ENCODE data around the gene RHBDD3. TPM values are rescaled to one million over a fixed set of nuclear protein-coding genes. Genes with fewer than 3 reads are reported as not detected.

Gene RHBDD3
- total and polyA plus RNA-seq, 2 of the 4 experiments (the other 2 are of a cell fraction): 5.7 to 21.5 TPM

GRCh38 chr22:29291215-29291614, 23.4 kb upstream of the RHBDD3 start:
- H3K4me3 ChIP-seq (ENCODE audit: insufficient read depth, low read depth, low read length): no peak overlapping the region
- no peak overlapping the region for H3K9ac ChIP-seq (ENCODE audit: low read depth, low read length)
- H3K79me1 ChIP-seq (ENCODE audit: low read depth in 1 of 2, low read length in 2 of 2): peaks cover 44 to 51% of the 10 kb centered on the region in 2 experiments
- ATAC-seq (ENCODE audit: low read depth) (no peak), DNase-seq (no peak)
- H4K20me1 ChIP-seq (ENCODE audit: insufficient read depth, low read length): peaks cover 56% of the 10 kb centered on the region
- H2BK20ac ChIP-seq (ENCODE audit: low read depth, low read length): no peak overlapping the region
- ChIA-PET CTCF (no interaction called here), POLR2A (ENCODE audit: unreplicated experiment) (no interaction called here)
- no TSS peak for BruUV-seq (replicated peaks)
- no peak overlapping the region for H4K5ac ChIP-seq (ENCODE audit: low read depth, low read length)
- H2BK120ac ChIP-seq (ENCODE audit: low read depth, low read length): no peak overlapping the region
- H3K27me3 ChIP-seq (ENCODE audit: control insufficient read depth, insufficient read depth, low read length): no peaks in the 10 kb centered on the region
- H3K56ac ChIP-seq (ENCODE audit: extremely low read depth, insufficient read depth, low read length): no peak overlapping the region
- no peak overlapping the region for H3K18ac ChIP-seq (ENCODE audit: low read depth, low read length)
- in situ Hi-C loops (cut with MboI; ENCODE audit: low sequenced_read_pairs) (no loop called here), intact Hi-C loops (cut with micrococcal nuclease) (no loop called here), dilution Hi-C loops (cut with HindIII; ENCODE audit: low sequenced_read_pairs, unreplicated experiment) (no loop called here)
- H3K9me1 ChIP-seq (ENCODE audit: insufficient read depth, low read length): no peaks in the 10 kb centered on the region; the same call in 1 of the 2 replicates
- H3K23ac ChIP-seq (ENCODE audit: low read depth, low read length): no peak overlapping the region
- no peak overlapping the region for H3K14ac ChIP-seq (replicated peaks; ENCODE audit: low read depth, low read length)
- no peak overlapping the region for H3K27ac ChIP-seq (ENCODE audit: insufficient read depth, low read length)
- no peak overlapping the region for H3K4me2 ChIP-seq (ENCODE audit: low read depth, low read length)
- peaks cover 62% of the 10 kb centered on the region for H3K36me3 ChIP-seq (ENCODE audit: control insufficient read depth, insufficient read depth, low read length)
- H3K9me3 ChIP-seq (ENCODE audit: control insufficient read depth, insufficient read depth, low read length): no peaks in the 10 kb centered on the region
- WGBS, 2 experiments (ENCODE audit: extremely low coverage in 2 of 2, insufficient read length in 1 of 2): no CpG with 5 or more reads among the region's 7 CpGs
- TF ChIP-seq BHLHE40 (IDR thresholded peaks at IDR 0.05; ENCODE audit: low read depth, low read length) (no peak), RFX5 (IDR thresholded peaks at IDR 0.05; ENCODE audit: low read depth, low read length) (no peak), RCOR1 (IDR thresholded peaks at IDR 0.05; ENCODE audit: insufficient replicate concordance, low read length) (no peak), RAD21 (IDR thresholded peaks at IDR 0.05; ENCODE audit: low read length) (no peak), ELK1 (IDR thresholded peaks at IDR 0.05; ENCODE audit: borderline replicate concordance, low read depth, low read length) (no peak), FOS (IDR thresholded peaks at IDR 0.05; ENCODE audit: low read depth, low read length) (no peak)
- H2AK9ac ChIP-seq (replicated peaks; ENCODE audit: low read depth, low read length, poor library complexity): no peak overlapping the region
- no peak overlapping the region for H2BK5ac ChIP-seq (ENCODE audit: low read depth, low read length, poor library complexity, severe bottlenecking)
- no peaks in the 10 kb centered on the region for H3K4me1 ChIP-seq (ENCODE audit: control insufficient read depth, insufficient read depth, low read length)
- H2AFZ ChIP-seq (replicated peaks; ENCODE audit: low read length, poor library complexity): no peak overlapping the region
- no peak overlapping the region for H4K91ac ChIP-seq (ENCODE audit: insufficient read depth, low read depth, low read length)
- no peak overlapping the region for H2BK15ac ChIP-seq (ENCODE audit: low read depth, low read length)
- H2AK5ac ChIP-seq (ENCODE audit: low read depth, low read length): no peak overlapping the region
- H3K4ac ChIP-seq (ENCODE audit: low read depth, low read length): no peak overlapping the region
- no peak overlapping the region for H4K8ac ChIP-seq (ENCODE audit: low read depth in 2 of 2, low read length in 2 of 2)

Measured in IMR-90 (cell line).